Measurements from ENCODE around the gene ADAM22.

ADAM22 gene

GRCh38 chr7:88111954-88112471 lies 178.0 kb downstream of the ADAM22 start:
- H3K4me3 ChIP-seq (ENCODE audit: control insufficient read depth in 1 of 7, extremely low read depth in 1 of 7, insufficient read depth in 4 of 7, low read depth in 2 of 7, low read length in 6 of 7): no peak overlapping the region
- H3K27me3 ChIP-seq (replicated peaks in 2 of 5; ENCODE audit: control insufficient read depth in 4 of 5, insufficient read depth in 5 of 5, low read length in 4 of 5): no peaks in the 10 kb centered on the region
- ChIA-PET POLR2A (no interaction called here), CTCF (interaction anchor here (1.0 to 2.0 kb wide), 7 partner anchors 9 to 607 kb away, joined by 3 to 10 read pairs (median 4); no protein-coding TSS in a partner anchor)
- H3K4me1 ChIP-seq (ENCODE audit: control extremely low read depth in 1 of 4, control insufficient read depth in 4 of 4, insufficient read depth in 4 of 4, low read length in 3 of 4): no peaks in the 10 kb centered on the region
- H3K9me3 ChIP-seq (ENCODE audit: control extremely low read depth in 1 of 5, control insufficient read depth in 4 of 5, insufficient read depth in 2 of 5, low read depth in 1 of 5, low read length in 4 of 5): no peaks in the 10 kb centered on the region
- 100% methylated on average over 1 of the region's 2 CpGs for WGBS (ENCODE audit: insufficient coverage)
- H3K36me3 ChIP-seq (ENCODE audit: control insufficient read depth in 4 of 4, insufficient read depth in 4 of 4, low read length in 3 of 4): peaks cover 0 to 2% (median 0%) of the 10 kb centered on the region in 4 experiments
- no peak for DNase-seq
- H3K27ac ChIP-seq (ENCODE audit: insufficient read depth in 1 of 2, low read depth in 1 of 2, low read length in 2 of 2, poor library complexity in 1 of 2, severe bottlenecking in 2 of 2): no peak overlapping the region

- DNase-seq: no peak
- H3K27me3 ChIP-seq (replicated peaks in 2 of 5; ENCODE audit: control insufficient read depth in 4 of 5, insufficient read depth in 5 of 5, low read length in 4 of 5): no peaks in the 10 kb centered on the region
- H3K4me1 ChIP-seq (ENCODE audit: control extremely low read depth in 1 of 4, control insufficient read depth in 4 of 4, insufficient read depth in 4 of 4, low read length in 3 of 4): no peaks in the 10 kb centered on the region
- ChIA-PET POLR2A (no interaction called here), CTCF (interaction anchor here (0.5 to 1.1 kb wide), 3 partner anchors 228 to 573 kb away, joined by 3 read pairs; no protein-coding TSS in a partner anchor)
- H3K4me3 ChIP-seq (ENCODE audit: control insufficient read depth in 1 of 7, extremely low read depth in 1 of 7, insufficient read depth in 4 of 7, low read depth in 2 of 7, low read length in 6 of 7): no peak overlapping the region
- peaks cover 0 to 2% (median 0%) of the 10 kb centered on the region in 4 experiments for H3K36me3 ChIP-seq (ENCODE audit: control insufficient read depth in 4 of 4, insufficient read depth in 4 of 4, low read length in 3 of 4)
- peak overlapping the region in 1 of 2 experiments; percentile 12 for H3K27ac ChIP-seq (ENCODE audit: insufficient read depth in 1 of 2, low read depth in 1 of 2, low read length in 2 of 2, poor library complexity in 1 of 2, severe bottlenecking in 2 of 2)
- no peaks in the 10 kb centered on the region for H3K9me3 ChIP-seq (ENCODE audit: control extremely low read depth in 1 of 5, control insufficient read depth in 4 of 5, insufficient read depth in 2 of 5, low read depth in 1 of 5, low read length in 4 of 5)
These were observed 181.3 kb downstream of the ADAM22 start for GRCh38 chr7:88115258-88115796.

DNA sequence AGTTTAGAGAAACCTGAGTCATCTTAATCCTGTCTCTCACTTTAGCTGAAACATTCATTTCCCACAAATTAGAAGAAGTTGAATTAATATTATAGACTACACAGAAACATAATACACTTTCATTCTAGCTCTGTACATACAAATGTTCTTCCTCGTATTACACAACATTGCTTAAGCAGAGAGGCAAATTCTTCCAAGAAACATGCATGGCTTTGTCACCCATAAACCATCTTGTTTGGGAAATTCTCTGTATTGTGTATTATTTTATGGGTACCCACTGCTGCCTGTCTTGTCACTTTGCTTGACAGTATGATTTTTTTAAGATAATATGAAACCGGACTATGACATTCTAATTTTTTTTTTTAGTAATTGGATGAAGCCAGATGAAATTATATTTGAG lies 181.8 kb downstream of the ADAM22 start:
- no peaks in the 10 kb centered on the region for H3K4me1 ChIP-seq (ENCODE audit: control extremely low read depth in 1 of 4, control insufficient read depth in 4 of 4, insufficient read depth in 4 of 4, low read length in 3 of 4)
- no peaks in the 10 kb centered on the region for H3K9me3 ChIP-seq (ENCODE audit: control extremely low read depth in 1 of 5, control insufficient read depth in 4 of 5, insufficient read depth in 2 of 5, low read depth in 1 of 5, low read length in 4 of 5)
- H3K27me3 ChIP-seq (replicated peaks in 2 of 5; ENCODE audit: control insufficient read depth in 4 of 5, insufficient read depth in 5 of 5, low read length in 4 of 5): no peaks in the 10 kb centered on the region
- DNase-seq: no peak
- ChIA-PET POLR2A (no interaction called here), CTCF (interaction anchor here (0.5 to 1.1 kb wide), 3 partner anchors 228 to 573 kb away, joined by 3 read pairs; no protein-coding TSS in a partner anchor)
- no CpG with 5 or more reads among the region's 2 CpGs for WGBS (ENCODE audit: insufficient coverage)
- no peak overlapping the region for H3K27ac ChIP-seq (ENCODE audit: insufficient read depth in 1 of 2, low read depth in 1 of 2, low read length in 2 of 2, poor library complexity in 1 of 2, severe bottlenecking in 2 of 2)
- peaks cover 0 to 2% (median 0%) of the 10 kb centered on the region in 4 experiments for H3K36me3 ChIP-seq (ENCODE audit: control insufficient read depth in 4 of 4, insufficient read depth in 4 of 4, low read length in 3 of 4)
- no peak overlapping the region for H3K4me3 ChIP-seq (ENCODE audit: control insufficient read depth in 1 of 7, extremely low read depth in 1 of 7, insufficient read depth in 4 of 7, low read depth in 2 of 7, low read length in 6 of 7)

GRCh38 chr7:88116235-88116795 lies 182.3 kb downstream of the ADAM22 start:
- no peak for DNase-seq
- POLR2A ChIA-PET: no interaction called here
- H3K9me3 ChIP-seq (ENCODE audit: control extremely low read depth in 1 of 5, control insufficient read depth in 4 of 5, insufficient read depth in 2 of 5, low read depth in 1 of 5, low read length in 4 of 5): no peaks in the 10 kb centered on the region
- 100% methylated on average over 1 of the region's 1 CpG for WGBS (ENCODE audit: insufficient coverage)
- H3K36me3 ChIP-seq (ENCODE audit: control insufficient read depth in 4 of 4, insufficient read depth in 4 of 4, low read length in 3 of 4): peaks cover 0 to 2% (median 0%) of the 10 kb centered on the region in 4 experiments
- no peak overlapping the region for H3K4me3 ChIP-seq (ENCODE audit: control insufficient read depth in 1 of 7, extremely low read depth in 1 of 7, insufficient read depth in 4 of 7, low read depth in 2 of 7, low read length in 6 of 7)
- H3K4me1 ChIP-seq (ENCODE audit: control extremely low read depth in 1 of 4, control insufficient read depth in 4 of 4, insufficient read depth in 4 of 4, low read length in 3 of 4): no peaks in the 10 kb centered on the region
- H3K27me3 ChIP-seq (replicated peaks in 2 of 5; ENCODE audit: control insufficient read depth in 4 of 5, insufficient read depth in 5 of 5, low read length in 4 of 5): no peaks in the 10 kb centered on the region
- no peak overlapping the region for H3K27ac ChIP-seq (ENCODE audit: insufficient read depth in 1 of 2, low read depth in 1 of 2, low read length in 2 of 2, poor library complexity in 1 of 2, severe bottlenecking in 2 of 2)
- CTCF ChIA-PET: interaction anchor here (1.1 kb wide), 1 partner anchor 229 kb away, joined by 3 read pairs; no protein-coding TSS in a partner anchor

DNA sequence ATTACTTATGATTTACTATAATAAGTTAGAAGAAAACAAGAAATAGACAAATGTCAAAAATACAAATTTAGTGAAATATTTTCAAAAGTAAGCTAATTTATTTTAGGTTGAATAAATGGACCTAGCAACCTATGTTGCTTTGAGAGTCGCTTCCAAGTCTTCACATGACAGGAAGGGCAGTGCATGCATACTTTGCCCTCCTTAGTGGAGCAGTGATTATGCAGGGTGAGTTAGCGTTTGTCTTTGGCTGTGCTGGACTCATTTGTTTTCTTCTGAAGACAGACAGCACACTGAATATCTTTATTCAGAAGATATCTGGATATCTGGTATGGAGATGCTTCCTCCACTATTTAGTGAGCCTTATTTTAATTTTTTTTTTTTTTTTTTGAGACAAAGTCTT lies 183.3 kb downstream of the ADAM22 start:
- POLR2A ChIA-PET: no interaction called here
- Histone ChIP-seq H3K27ac (ENCODE audit: insufficient read depth in 1 of 2, low read depth in 1 of 2, low read length in 2 of 2, poor library complexity in 1 of 2, severe bottlenecking in 2 of 2) (no peak overlapping the region), H3K4me3 (ENCODE audit: control insufficient read depth in 1 of 7, extremely low read depth in 1 of 7, insufficient read depth in 4 of 7, low read depth in 2 of 7, low read length in 6 of 7) (no peak overlapping the region), H3K27me3 (replicated peaks in 2 of 5; ENCODE audit: control insufficient read depth in 4 of 5, insufficient read depth in 5 of 5, low read length in 4 of 5) (no peaks in the 10 kb centered on the region), H3K9me3 (ENCODE audit: control extremely low read depth in 1 of 5, control insufficient read depth in 4 of 5, insufficient read depth in 2 of 5, low read depth in 1 of 5, low read length in 4 of 5) (no peaks in the 10 kb centered on the region), H3K4me1 (ENCODE audit: control extremely low read depth in 1 of 4, control insufficient read depth in 4 of 4, insufficient read depth in 4 of 4, low read length in 3 of 4) (no peaks in the 10 kb centered on the region), H3K36me3 (ENCODE audit: control insufficient read depth in 4 of 4, insufficient read depth in 4 of 4, low read length in 3 of 4) (peaks cover 0 to 2% (median 0%) of the 10 kb centered on the region in 4 experiments)
- CTCF ChIA-PET: no interaction called here
- DNase-seq: no peak
- WGBS (ENCODE audit: insufficient coverage): 100% methylated on average over 1 of the region's 2 CpGs

DNA sequence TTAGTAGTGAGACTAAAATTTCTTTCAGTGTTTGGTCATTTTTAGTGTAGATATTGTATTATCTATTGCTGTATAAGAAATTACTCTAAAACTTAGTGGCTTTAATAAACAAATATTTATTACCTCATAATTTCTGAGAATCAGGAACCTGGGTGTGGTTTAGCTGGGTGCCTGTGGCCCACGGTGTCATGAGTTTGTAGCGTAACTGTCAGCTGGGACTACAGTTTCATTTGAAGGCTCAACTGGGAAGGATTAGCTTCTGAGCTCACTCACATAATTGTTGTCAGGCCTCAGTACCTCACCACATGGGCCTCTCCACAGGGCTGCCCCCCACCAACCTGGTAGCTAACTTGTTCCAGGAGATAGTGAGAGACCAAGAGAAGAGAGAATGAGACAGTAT lies 187.3 kb downstream of the ADAM22 start:
- Histone ChIP-seq H3K4me1 (ENCODE audit: control extremely low read depth in 1 of 4, control insufficient read depth in 4 of 4, insufficient read depth in 4 of 4, low read length in 3 of 4) (no peaks in the 10 kb centered on the region), H3K27ac (ENCODE audit: insufficient read depth in 1 of 2, low read depth in 1 of 2, low read length in 2 of 2, poor library complexity in 1 of 2, severe bottlenecking in 2 of 2) (no peak overlapping the region), H3K36me3 (ENCODE audit: control insufficient read depth in 4 of 4, insufficient read depth in 4 of 4, low read length in 3 of 4) (peaks cover 0 to 2% (median 0%) of the 10 kb centered on the region in 4 experiments), H3K27me3 (replicated peaks in 2 of 5; ENCODE audit: control insufficient read depth in 4 of 5, insufficient read depth in 5 of 5, low read length in 4 of 5) (no peaks in the 10 kb centered on the region), H3K4me3 (ENCODE audit: control insufficient read depth in 1 of 7, extremely low read depth in 1 of 7, insufficient read depth in 4 of 7, low read depth in 2 of 7, low read length in 6 of 7) (no peak overlapping the region), H3K9me3 (ENCODE audit: control extremely low read depth in 1 of 5, control insufficient read depth in 4 of 5, insufficient read depth in 2 of 5, low read depth in 1 of 5, low read length in 4 of 5) (peaks cover 0 to 2% (median 0%) of the 10 kb centered on the region in 5 experiments)
- 94% methylated on average over 2 of the region's 2 CpGs for WGBS (ENCODE audit: insufficient coverage)
- ChIA-PET CTCF (no interaction called here), POLR2A (no interaction called here)
- DNase-seq: no peak

- no peak for DNase-seq
- CTCF ChIA-PET: no interaction called here
- Histone ChIP-seq H3K27ac (ENCODE audit: insufficient read depth in 1 of 2, low read depth in 1 of 2, low read length in 2 of 2, poor library complexity in 1 of 2, severe bottlenecking in 2 of 2) (no peak overlapping the region), H3K4me3 (ENCODE audit: control insufficient read depth in 1 of 7, extremely low read depth in 1 of 7, insufficient read depth in 4 of 7, low read depth in 2 of 7, low read length in 6 of 7) (no peak overlapping the region), H3K4me1 (ENCODE audit: control extremely low read depth in 1 of 4, control insufficient read depth in 4 of 4, insufficient read depth in 4 of 4, low read length in 3 of 4) (no peaks in the 10 kb centered on the region), H3K36me3 (ENCODE audit: control insufficient read depth in 4 of 4, insufficient read depth in 4 of 4, low read length in 3 of 4) (no peaks in the 10 kb centered on the region), H3K9me3 (ENCODE audit: control extremely low read depth in 1 of 5, control insufficient read depth in 4 of 5, insufficient read depth in 2 of 5, low read depth in 1 of 5, low read length in 4 of 5) (peaks cover 0 to 2% (median 0%) of the 10 kb centered on the region in 5 experiments), H3K27me3 (replicated peaks in 2 of 5; ENCODE audit: control insufficient read depth in 4 of 5, insufficient read depth in 5 of 5, low read length in 4 of 5) (no peaks in the 10 kb centered on the region)
- WGBS (ENCODE audit: insufficient coverage): 93% methylated on average over 2 of the region's 7 CpGs
- POLR2A ChIA-PET: no interaction called here
These were observed 193.7 kb downstream of the ADAM22 start for GRCh38 chr7:88127637-88128290.

Data from common myeloid progenitor, CD34-positive (primary cell).